Panc1 (cell line): Measurements from ENCODE around the gene GSX2. TPM values are rescaled to one million over a fixed set of nuclear protein-coding genes. Genes with fewer than 3 reads are reported as not detected.

ENCODE experiments used
- ATAC-seq: fragments of 200-7000 bp; cut with Tn5 transposase; 2 replicates; pipeline ENCODE4 v1.9.1; 2020; ENCODE audit warnings: mild to moderate bottlenecking, moderate library complexity
- BruUV-seq: library from RNA; stranded (reverse); fragments of 400-500 nt; replicated peaks from 2 replicates; lab custom pipeline; 2021; lab: Mats Ljungman, UMichigan
- CTCF ChIA-PET: fragments of 300-600 bp; sonication (Branson Sonifier 250); formaldehyde crosslinking; loops from one replicate; lab custom pipeline; 2022; ENCODE audit warnings: antibody characterized with exemption; lab: Charles Lee
- POLR2A ChIA-PET: fragments of 300-600 bp; sonication (Branson Sonifier 250); formaldehyde crosslinking; loops from one replicate; lab custom pipeline; 2022; ENCODE audit warnings: antibody characterized with exemption; lab: Charles Lee
- DNase-seq: peaks from one replicate; pipeline ENCODE4 v3.0.0-alpha.2; 2010; ENCODE audit warnings: low read depth, low spot score
- H3K27ac ChIP-seq: 2 replicates; pipeline ENCODE4 v1.5.1; 2011; ENCODE audit warnings: mild to moderate bottlenecking, low read length, inconsistent platforms
- H3K27me3 ChIP-seq: fragments of 200-500 bp; sonication (Bioruptor generic); 2 replicates; pipeline ENCODE4 v1.6.0; 2014; ENCODE audit warnings: low read length, inconsistent platforms; ENCODE audit not compliant: control insufficient read depth, insufficient read depth
- H3K36me3 ChIP-seq: fragments of 200-500 bp; sonication (Bioruptor generic); 2 replicates; pipeline ENCODE4 v1.5.1; 2014; ENCODE audit warnings: inconsistent platforms, mild to moderate bottlenecking, low read length, moderate library complexity; ENCODE audit not compliant: control insufficient read depth, insufficient read depth
- H3K4me1 ChIP-seq: 2 replicates; pipeline ENCODE4 v1.5.1; 2011; ENCODE audit warnings: inconsistent platforms, mild to moderate bottlenecking, low read length, moderate library complexity; ENCODE audit not compliant: control insufficient read depth, insufficient read depth
- H3K4me3 ChIP-seq, 2 experiments: 2 replicates each; pipeline ENCODE4 v1.5.1; 2011 to 2012; ENCODE audit warnings: low read depth in 2 of 2, low read length in 2 of 2, mild to moderate bottlenecking in 2 of 2, inconsistent platforms in 1 of 2, moderate library complexity in 1 of 2
- H3K9me3 ChIP-seq: fragments of 200-500 bp; sonication (Bioruptor generic); 2 replicates; pipeline ENCODE4 v1.5.1; 2014; ENCODE audit warnings: low read depth, mild to moderate bottlenecking, inconsistent platforms, low read length, moderate library complexity; ENCODE audit not compliant: control insufficient read depth, insufficient read depth
- CTCF ChIP-seq: fragments of 450-650 bp; IDR thresholded peaks from 2 replicates; pipeline ENCODE4 v1.5.1; 2017; ENCODE audit warnings: mild to moderate bottlenecking
- POLR2AphosphoS5 ChIP-seq: IDR thresholded peaks from 2 replicates; pipeline ENCODE4 v1.6.1; 2012; ENCODE audit warnings: mild to moderate bottlenecking, low read depth, low read length, moderate library complexity
- REST ChIP-seq, 2 experiments: IDR thresholded peaks; 2 replicates each; pipeline ENCODE4 v1.6.1; 2011 to 2012; ENCODE audit warnings: low read depth in 2 of 2, control low read depth in 1 of 2, low read length in 1 of 2, mild to moderate bottlenecking in 1 of 2, moderate library complexity in 1 of 2; ENCODE audit not compliant: insufficient read depth in 1 of 2
- SIN3A ChIP-seq: IDR thresholded peaks from 2 replicates; pipeline ENCODE4 v1.6.1; 2012; ENCODE audit warnings: low read depth, mild to moderate bottlenecking, low read length, moderate library complexity, borderline replicate concordance; ENCODE audit not compliant: insufficient read depth
- TCF7L2 ChIP-seq: IDR thresholded peaks from 2 replicates; pipeline ENCODE4 v1.6.1; 2011; ENCODE audit warnings: mild to moderate bottlenecking, low read depth, low read length, inconsistent platforms
- in situ Hi-C: cut with HindIII; loops from 2 replicates; pipeline ENCODE4 v1.10.0; 2016; ENCODE audit warnings: low sequenced_read_pairs, low pct_unique_long_range_greater_than_20kb
- intact Hi-C: fragments of 100-400 bp; cut with micrococcal nuclease; formaldehyde crosslinking; loops from one replicate; pipeline ENCODE4 v1.10.0; 2022; ENCODE audit not compliant: unreplicated experiment
- total RNA-seq: library from RNA; stranded (reverse); gene quantifications from one replicate; pipeline ENCODE4 v1.2.1, GENCODE V29; 2021; ENCODE audit not compliant: unreplicated experiment

GSX2 gene
- total RNA-seq, 1 experiment from 2014 or later, result not detected

- intact Hi-C loops, result no loop called here
- TF ChIP-seq SIN3A, result no peak
- TF ChIP-seq TCF7L2, result no peak
- TF ChIP-seq CTCF, result no peak
- no peak for TF ChIP-seq POLR2AphosphoS5
- TF ChIP-seq REST (IDR thresholded peaks at IDR 0.05; ENCODE audit: insufficient read depth in 1 of 2, low read depth in 2 of 2, low read length in 1 of 2), result no peak
- ATAC-seq, result peak; percentile 88
- H3K4me3 ChIP-seq, result peak overlapping the region; percentile 60 to 79
- DNase-seq, result no peak
- H3K36me3 ChIP-seq, result no peaks in the 10 kb centered on the region
- in situ Hi-C loops, result no loop called here
- peak overlapping the region; percentile 65; the same call in 1 of the 2 replicates for H3K27ac ChIP-seq
- CTCF ChIA-PET, result interaction anchor here (0.5 kb wide), 1 partner anchor 71 kb away, joined by 5 read pairs; no protein-coding TSS in a partner anchor
- H3K27me3 ChIP-seq, result no peaks in the 10 kb centered on the region
- POLR2A ChIA-PET, result no interaction called here
- no peaks in the 10 kb centered on the region for H3K9me3 ChIP-seq
- H3K4me1 ChIP-seq, result no peaks in the 10 kb centered on the region
- BruUV-seq, result no TSS peak
Measured at GRCh38 chr4:54090804-54091623, 8.9 kb upstream of the GSX2 start.

GRCh38 chr4:54091637-54092404 is 8.1 kb upstream of the GSX2 start:
- no peak for DNase-seq
- TF ChIP-seq CTCF, result no peak
- peak; percentile 30; the same call in 1 of the 2 replicates for TF ChIP-seq POLR2AphosphoS5
- TF ChIP-seq TCF7L2, result no peak
- no peak for TF ChIP-seq REST (IDR thresholded peaks at IDR 0.05; ENCODE audit: insufficient read depth in 1 of 2, low read depth in 2 of 2, low read length in 1 of 2)
- no peak for TF ChIP-seq SIN3A
- intact Hi-C loops, result no loop called here
- Histone ChIP-seq H3K36me3 (no peaks in the 10 kb centered on the region), H3K27ac (peak overlapping the region; percentile 65), H3K9me3 (no peaks in the 10 kb centered on the region), H3K4me3 (peak overlapping the region; percentile 60 to 79), H3K4me1 (no peaks in the 10 kb centered on the region), H3K27me3 (no peaks in the 10 kb centered on the region)
- ChIA-PET POLR2A (no interaction called here), CTCF (no interaction called here)
- in situ Hi-C loops, result no loop called here
- BruUV-seq, result no TSS peak
- ATAC-seq, result peak; percentile 91
